Kidney (tissue), 14 donors: ENCODE results near the gene DISP3. TPM values are rescaled to one million over a fixed set of nuclear protein-coding genes. Genes with fewer than 3 reads are reported as not detected.

Source experiments
- DNase-seq, 5 donors: peaks; one replicate each; pipeline ENCODE4 v3.0.0-alpha.2; 2013 to 2020
- FAIRE-seq: peaks from 2 replicates; lab custom pipeline; 2012; peaks lifted over from hg19 to GRCh38; lab: Jason Lieb, UNC
- H3K27ac ChIP-seq, 2 donors: one replicate each; pipeline ENCODE4 v1.7.0; 2013; ENCODE audit warnings: low read depth in 2 of 2, low read length in 2 of 2, inconsistent platforms in 1 of 2
- H3K27me3 ChIP-seq: one replicate; pipeline ENCODE4 v1.7.1; 2013; ENCODE audit warnings: low read length, inconsistent platforms; ENCODE audit not compliant: control insufficient read depth, insufficient read depth
- H3K36me3 ChIP-seq, 3 donors: one replicate each; pipeline versions ENCODE4 v1.7.0 to v1.7.1; 2013; ENCODE audit warnings: low read length in 3 of 3, control low read depth in 1 of 3, inconsistent platforms in 1 of 3; ENCODE audit not compliant: insufficient read depth in 3 of 3, control insufficient read depth in 2 of 3
- H3K4me1 ChIP-seq, 3 donors: one replicate each; pipeline versions ENCODE4 v1.7.0 to v1.7.1; 2013; ENCODE audit warnings: low read length in 3 of 3, inconsistent platforms in 1 of 3, low read depth in 1 of 3; ENCODE audit not compliant: control insufficient read depth in 2 of 3, insufficient read depth in 2 of 3
- H3K4me3 ChIP-seq, 3 donors: one replicate each; pipeline versions ENCODE4 v1.7.0 to v1.8.1; 2013; ENCODE audit warnings: low read length in 3 of 3, control low read depth in 1 of 3, inconsistent platforms in 1 of 3
- H3K9ac ChIP-seq, 3 donors: one replicate each; pipeline versions ENCODE4 v1.7.0 to v1.7.1; 2013; ENCODE audit warnings: low read length in 3 of 3, control low read depth in 1 of 3, inconsistent platforms in 1 of 3
- H3K9me3 ChIP-seq, 3 donors: one replicate each; pipeline versions ENCODE4 v1.7.0 to v1.7.1; 2013; ENCODE audit warnings: low read length in 3 of 3, control low read depth in 1 of 3, inconsistent platforms in 1 of 3; ENCODE audit not compliant: control insufficient read depth in 2 of 3, insufficient read depth in 1 of 3
- intact Hi-C: fragments of 100-400 bp; cut with DNase I; formaldehyde crosslinking; loops from one replicate; pipeline ENCODE4 v1.11.1; 2022
- polyA plus RNA-seq: library from polyadenylated mRNA; stranded (reverse); fragments of 350-450 nt; fragmentation: Illumina TruSeq; extraction: RNeasy Lipid Tissue Mini Kit (QIAGEN cat#74804); gene quantifications from one replicate; pipeline ENCODE4 v1.2.3, GENCODE V29; 2014; ENCODE audit warnings: low read depth, low replicate concordance; ENCODE audit not compliant: insufficient read depth
- total RNA-seq: library from RNA; stranded (reverse); fragmentation: NEBNext Ultra II Directional; extraction: Animal tissue kit (Norgen Biotek cat#: 25700); gene quantifications from one replicate; pipeline ENCODE4 v1.2.1, GENCODE V29; 2021
- TF ChIP-seq, protein P1 (sequence below): IDR thresholded peaks from 3 replicates; pipeline ENCODE4 v1.5.1; 2012; ENCODE audit warnings: mild to moderate bottlenecking, moderate library complexity, borderline replicate concordance; ENCODE audit not compliant: insufficient read depth; ENCODE audit errors: extremely low read depth
- donor health status: control.
- donor health status: control.
- donor health status: control.
- donor health status: control.
- donor health status: control.
- donor health status: DM: yes; HTN: yes; CAD: no.
- donor health status: Normal renal cell carcinoma (clear cell type).

Gene DISP3
- total and polyA plus RNA-seq, 2 donors from 2014 or later = 0.19 TPM; not detected in 1

DNA sequence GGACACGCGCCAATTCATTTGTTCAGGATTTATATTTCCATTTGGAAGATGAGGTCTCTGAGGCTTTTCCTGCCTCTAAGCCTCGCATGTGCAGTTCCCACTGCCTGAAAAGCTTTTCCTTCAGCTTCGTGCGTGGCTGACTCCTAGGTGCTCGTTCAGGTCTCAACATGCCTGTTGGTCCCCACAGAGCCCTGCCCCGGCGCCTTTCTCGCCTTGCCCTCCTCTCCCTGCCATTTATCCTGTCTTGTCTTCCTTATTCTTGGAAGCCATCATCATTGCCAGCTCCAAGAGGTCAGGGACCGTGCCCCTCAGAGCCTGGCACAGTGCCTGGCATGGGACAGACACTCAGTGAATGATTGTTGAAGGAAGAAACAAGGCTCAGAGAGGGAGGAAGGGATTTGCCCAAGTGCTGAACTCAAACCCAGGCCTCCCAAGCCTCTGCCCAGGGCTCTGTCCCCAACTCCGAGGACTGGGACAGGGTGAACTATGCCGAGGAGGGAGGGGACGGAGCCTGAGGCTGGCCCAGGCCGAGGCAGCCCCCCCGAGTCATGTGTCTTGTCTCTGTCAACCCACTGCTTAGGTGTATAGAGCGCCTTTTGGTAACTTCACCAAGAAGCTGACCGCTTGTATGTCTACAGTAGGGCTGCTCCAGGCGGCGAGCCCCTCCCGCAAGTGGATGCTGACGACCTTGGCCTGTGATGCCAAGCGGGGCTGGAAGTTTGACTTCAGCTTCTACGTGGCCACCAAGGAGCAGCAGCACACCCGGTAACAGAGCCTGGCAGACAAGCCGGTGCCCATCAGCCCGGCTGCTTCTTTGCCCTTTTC lies 47.3 kb downstream of the DISP3 start:
- intact Hi-C loops = no loop called here
- no peaks in the 10 kb centered on the region for H3K4me1 ChIP-seq
- no peak overlapping the region for H3K9ac ChIP-seq
- no peaks in the 10 kb centered on the region for H3K27me3 ChIP-seq
- H3K9me3 ChIP-seq = no peaks in the 10 kb centered on the region
- TF ChIP-seq, protein P1, sequence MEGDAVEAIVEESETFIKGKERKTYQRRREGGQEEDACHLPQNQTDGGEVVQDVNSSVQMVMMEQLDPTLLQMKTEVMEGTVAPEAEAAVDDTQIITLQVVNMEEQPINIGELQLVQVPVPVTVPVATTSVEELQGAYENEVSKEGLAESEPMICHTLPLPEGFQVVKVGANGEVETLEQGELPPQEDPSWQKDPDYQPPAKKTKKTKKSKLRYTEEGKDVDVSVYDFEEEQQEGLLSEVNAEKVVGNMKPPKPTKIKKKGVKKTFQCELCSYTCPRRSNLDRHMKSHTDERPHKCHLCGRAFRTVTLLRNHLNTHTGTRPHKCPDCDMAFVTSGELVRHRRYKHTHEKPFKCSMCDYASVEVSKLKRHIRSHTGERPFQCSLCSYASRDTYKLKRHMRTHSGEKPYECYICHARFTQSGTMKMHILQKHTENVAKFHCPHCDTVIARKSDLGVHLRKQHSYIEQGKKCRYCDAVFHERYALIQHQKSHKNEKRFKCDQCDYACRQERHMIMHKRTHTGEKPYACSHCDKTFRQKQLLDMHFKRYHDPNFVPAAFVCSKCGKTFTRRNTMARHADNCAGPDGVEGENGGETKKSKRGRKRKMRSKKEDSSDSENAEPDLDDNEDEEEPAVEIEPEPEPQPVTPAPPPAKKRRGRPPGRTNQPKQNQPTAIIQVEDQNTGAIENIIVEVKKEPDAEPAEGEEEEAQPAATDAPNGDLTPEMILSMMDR = no peak
- no peaks in the 10 kb centered on the region for H3K36me3 ChIP-seq
- no peak overlapping the region for H3K27ac ChIP-seq
- FAIRE-seq = no peak
- H3K4me3 ChIP-seq = no peak overlapping the region
- peak in 1 of 5 donors; percentile 49 for DNase-seq

DNA sequence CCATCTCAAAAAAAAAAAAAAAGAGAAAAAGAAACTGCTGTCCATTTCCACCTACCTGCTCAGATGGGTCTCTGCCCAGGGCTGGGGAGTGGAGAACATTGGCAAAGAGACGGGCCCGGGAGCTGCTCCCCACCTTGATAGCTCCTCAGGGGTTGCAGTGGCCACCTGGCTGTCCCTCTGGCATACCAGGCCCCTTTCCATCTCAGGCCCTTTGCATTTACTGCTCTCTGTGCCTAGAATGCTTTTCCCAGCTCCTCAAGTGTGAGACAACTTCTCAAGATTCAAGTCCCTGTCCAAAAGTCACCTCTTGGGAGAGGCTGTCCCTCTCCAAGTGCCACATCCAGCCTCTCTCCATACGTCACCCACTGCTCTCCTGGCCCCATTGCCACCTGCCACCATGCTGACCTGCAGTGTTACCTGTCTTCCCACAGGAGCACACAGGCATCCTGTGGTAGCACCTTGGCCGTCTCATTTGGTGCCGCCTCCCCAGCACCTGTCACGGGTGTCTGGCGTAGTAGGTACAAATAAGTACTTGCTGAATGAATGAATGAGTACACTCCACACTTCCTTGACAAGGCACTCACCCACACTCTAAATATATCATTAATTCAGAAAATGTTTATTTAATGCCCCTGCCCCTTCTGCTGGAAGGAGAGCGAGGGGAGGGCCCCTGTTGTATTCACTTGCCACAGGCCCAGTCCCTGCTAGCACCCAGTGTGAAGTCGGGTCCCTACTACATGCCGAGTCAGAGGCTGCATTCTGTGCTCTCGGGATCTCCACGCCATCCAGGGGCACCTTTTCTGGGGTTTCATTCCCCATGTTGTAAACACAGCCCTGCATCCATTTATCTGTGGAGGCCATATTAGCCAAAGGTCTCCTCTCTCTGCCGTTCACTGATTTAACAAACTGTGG lies 48.8 kb downstream of the DISP3 start:
- peak in 1 of 5 donors; percentile 41 for DNase-seq
- TF ChIP-seq, protein P1 = no peak

DNA sequence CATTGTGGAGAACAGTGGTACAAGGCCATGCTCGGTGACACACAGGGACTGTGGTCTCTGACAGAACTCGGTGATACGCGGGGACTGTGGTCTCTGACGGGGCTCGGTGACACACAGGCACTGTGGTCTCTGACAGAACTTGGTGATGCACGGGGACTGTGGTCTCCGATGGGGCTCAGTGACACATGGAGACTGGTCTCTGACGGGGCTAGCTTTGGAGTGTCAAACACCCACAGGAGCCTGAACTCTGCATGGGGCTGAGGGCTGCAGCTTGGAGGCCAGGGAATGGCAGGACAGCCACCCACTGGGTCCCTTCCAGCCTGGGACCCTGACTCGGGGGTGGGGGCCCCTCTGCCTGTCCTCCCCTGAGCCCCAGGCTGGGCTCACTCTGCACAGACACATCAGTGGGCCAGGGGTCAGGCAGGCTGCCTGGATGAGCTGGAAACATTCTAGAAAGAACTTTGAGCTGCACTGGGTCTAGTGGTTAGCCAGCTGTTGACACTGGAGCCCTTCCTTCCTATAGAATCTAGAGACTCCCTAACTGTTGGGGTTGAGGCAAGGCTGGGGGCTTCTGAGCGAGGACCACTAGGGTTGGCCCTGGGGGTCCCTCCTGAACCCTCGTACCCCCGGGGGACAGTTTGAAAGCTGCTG lies 49.8 kb downstream of the DISP3 start:
- TF ChIP-seq, protein P1 = no peak
- FAIRE-seq = no peak
- Histone ChIP-seq H3K36me3 (no peaks in the 10 kb centered on the region), H3K27ac (no peak overlapping the region), H3K9me3 (no peaks in the 10 kb centered on the region), H3K9ac (no peak overlapping the region), H3K4me3 (no peak overlapping the region), H3K27me3 (no peaks in the 10 kb centered on the region), H3K4me1 (no peaks in the 10 kb centered on the region)
- intact Hi-C loops = no loop called here
- DNase-seq = peak in 1 of 5 donors; percentile 42

More for the DNA sequence above, 48.8 kb downstream of the DISP3 start:
- Histone ChIP-seq H3K4me3 (no peak overlapping the region), H3K36me3 (no peaks in the 10 kb centered on the region), H3K9me3 (no peaks in the 10 kb centered on the region), H3K4me1 (no peaks in the 10 kb centered on the region), H3K27me3 (no peaks in the 10 kb centered on the region), H3K9ac (no peak overlapping the region), H3K27ac (no peak overlapping the region)
- no peak for FAIRE-seq
- intact Hi-C loops = no loop called here
